HG03575 (cell line): ENCODE data around the gene NOL4L.

Experiments
- ATAC-seq: cut with Tn5 transposase; IDR thresholded peaks from one replicate; pipeline ENCODE4 v1.9.1; 2021; ENCODE audit not compliant: unreplicated experiment, insufficient number of reproducible peaks, low FRiP score; ENCODE audit errors: extremely low read depth

The NOL4L gene

DNA sequence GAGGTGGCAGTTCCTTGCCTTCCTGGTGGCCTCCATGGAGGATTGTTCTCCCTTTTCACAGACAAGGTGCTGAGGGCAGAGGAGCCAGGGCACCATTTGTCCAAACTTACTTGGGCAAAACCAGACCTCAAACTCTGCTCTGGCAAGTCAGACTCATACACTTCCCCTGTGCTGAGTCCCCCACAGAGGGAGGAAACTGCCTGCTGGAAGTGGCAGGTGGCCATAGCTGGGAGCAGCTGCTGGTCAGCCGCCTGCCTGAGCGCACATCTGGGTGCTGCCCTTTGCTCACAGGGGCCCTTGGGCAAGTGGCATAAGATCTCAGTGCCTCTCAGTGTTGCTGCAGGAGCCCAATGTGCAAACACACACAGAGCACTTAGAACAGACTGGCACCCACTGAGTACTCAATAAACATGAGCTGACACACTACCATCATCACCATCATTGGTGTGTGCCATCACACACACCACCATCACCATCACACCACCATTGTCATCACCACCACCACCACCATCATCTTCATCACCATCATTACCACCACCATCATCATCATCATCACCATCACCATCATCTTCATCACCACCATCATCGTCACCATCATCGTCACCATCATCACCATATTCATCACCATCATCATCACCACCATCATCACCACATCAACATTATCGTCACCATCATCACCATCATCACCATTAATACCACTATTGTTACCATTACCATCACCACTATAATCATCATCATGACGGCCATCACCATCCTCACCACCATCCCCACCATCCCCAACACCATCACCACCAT is 17.6 kb downstream of the NOL4L start:
- no peak for ATAC-seq

DNA sequence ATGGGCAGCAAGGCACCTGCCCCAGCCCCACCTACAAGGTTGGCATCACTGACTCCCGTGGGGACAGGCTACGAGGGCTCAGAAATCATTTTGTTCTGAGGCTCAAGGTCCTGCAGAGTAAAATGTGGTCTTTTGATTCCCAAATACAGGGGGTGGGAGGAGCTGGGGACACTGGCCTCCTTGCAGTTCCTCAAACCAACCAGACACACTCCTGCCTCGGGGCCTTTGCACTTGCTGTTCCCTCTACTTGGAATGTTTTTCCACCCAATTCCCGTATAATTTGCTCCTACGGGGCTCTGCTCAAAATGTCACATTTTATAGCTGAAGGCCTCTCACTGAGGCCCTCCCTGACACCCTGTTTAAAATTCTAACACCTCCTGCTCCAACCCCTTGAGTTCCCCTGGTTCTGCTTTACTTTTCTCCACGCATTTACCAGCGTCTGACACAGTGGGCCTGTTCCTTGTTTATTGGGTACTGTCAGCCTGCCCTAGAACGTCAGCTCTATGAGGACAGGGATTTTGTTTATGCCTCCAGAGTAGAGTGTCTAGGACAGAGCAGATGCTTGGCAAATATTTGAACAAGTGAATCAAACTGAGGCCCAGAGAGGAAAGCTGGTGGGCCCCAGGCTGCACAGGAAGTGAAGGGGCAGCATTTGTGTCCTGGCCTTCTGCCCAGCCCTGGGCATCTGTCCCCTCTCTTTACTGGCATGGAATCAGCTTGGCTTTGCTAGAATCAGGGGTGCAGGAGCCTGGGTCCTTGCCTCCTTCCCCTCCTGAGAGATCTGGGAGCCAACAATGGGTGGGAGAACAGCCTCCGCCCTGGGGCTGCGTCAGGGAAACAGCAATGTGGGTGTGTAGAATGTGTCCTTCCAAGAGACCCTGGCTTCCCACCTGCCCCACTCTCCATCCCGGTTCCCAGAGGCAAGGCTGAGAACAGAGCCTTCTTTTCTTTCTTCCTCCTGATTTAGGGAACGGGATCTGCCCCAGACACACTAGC is 18.5 kb downstream of the NOL4L start:
- no peak for ATAC-seq

DNA sequence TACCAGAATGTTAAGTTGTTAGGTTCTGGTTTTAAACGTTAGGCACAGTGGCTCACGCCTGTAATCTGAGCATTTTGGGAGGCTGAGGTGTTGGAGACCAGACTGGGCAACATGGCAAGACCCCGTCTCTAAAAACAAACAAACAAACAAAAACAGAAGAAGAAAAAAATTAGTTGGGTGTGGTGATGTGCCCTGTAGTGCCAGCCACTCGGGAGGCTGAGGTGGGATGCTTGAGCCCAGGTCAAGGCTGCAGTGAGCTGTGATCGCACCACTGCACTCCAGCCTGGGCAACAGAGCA is 19.4 kb downstream of the NOL4L start:
- no peak for ATAC-seq

DNA sequence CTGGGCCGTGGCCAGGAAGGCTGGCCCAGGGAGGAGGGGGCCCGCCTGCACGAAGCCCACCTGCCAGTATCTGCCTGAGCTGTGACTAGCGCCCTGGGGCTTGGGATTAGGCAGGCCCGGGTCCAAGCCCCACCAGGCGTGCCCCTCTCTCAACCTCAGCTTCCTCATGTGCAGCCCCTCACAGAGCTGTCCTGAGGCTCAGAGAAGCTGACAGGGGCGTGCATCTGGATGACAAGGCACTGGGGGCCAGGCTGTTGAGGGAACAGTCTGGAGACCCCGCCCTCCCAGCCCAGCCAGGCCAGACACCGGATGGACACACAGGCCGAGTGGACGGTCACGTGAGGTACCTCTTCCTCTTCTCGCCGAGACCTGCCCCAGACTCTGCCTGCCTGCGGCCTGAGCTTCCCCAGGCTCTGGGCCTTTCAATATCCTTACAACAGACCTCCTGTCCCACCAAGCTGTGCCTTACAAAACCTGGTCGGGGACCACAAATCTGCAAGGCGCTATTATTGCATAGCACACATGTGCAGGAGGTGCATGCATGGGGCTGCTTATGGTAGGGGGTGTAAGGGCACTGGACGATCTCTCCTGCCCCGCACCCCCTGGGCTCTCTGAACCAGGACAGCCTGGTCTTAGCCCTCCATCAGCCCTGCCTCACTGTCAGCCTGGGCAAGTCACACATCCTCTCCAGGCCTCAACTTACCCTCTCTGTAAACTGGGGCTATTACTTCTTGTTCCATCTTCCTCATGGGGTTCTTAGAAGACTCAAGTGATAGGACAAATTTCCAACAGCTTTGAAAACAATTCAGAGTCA is 20.0 kb downstream of the NOL4L start:
- ATAC-seq = no peak

DNA sequence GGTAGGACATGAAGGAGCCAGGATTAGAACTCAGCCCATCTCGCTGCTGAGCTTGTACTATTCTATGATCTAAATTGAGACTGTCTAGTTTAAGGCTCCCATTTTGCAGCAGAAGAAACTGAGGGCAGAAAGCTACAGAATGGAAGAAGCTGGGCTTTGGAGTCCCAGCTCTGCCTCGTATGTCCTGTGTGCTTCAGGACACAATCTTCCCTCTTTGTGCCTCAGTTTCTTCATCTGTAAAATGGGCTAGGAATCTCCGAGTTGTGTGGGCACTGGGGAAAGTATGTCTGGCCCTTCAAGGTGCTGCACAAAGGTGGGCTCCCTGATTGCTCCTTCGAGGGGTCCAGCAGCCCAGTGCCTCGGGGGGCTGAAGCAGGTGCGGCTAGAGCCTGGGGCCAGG is 20.7 kb downstream of the NOL4L start:
- no peak for ATAC-seq

DNA sequence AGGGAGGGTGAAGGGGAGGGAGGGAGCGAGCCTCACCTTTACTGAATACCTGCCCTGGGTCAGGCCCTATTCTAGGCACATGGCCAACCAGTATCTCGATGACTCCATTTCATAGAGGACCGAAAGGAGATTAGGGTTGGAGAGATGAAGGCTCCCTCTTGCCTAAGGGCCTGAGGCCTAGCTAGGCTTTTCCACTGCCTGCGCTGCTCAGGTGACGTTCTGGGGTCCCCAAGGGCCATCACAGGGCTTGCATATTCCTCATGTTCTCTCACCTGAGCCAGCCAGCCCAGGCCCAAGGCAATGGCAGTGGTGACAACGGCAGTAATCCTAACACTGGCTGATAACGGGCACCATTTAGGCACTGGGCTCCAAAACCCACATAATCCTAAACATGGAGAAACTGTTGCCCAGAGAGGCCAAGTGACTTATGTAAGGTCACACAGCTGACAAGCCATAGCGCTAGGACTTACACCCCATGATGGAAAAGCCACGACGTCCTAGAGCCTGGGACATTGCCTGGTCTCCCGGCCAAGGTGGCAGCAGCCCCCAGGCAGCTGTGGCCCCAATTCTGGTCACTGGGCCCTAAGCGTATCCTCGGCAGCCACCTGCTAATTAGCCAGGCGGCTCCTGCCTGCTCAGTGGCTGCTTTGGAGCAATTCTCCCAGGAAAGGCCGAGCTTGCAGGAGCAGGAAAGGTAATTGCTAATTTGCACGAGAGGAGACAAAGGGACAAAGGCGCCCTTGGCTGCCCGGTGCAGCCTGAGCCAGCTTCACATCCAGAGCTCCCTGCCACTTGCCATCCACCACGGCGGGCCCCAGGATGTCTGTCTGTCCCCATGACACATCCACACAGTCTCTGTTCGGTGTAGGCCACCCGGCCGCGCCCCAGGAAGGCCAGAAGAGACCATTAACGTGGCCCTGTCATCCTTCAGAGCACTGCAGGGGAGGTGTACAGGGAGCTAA is 21.5 kb downstream of the NOL4L start:
- ATAC-seq = no peak

DNA sequence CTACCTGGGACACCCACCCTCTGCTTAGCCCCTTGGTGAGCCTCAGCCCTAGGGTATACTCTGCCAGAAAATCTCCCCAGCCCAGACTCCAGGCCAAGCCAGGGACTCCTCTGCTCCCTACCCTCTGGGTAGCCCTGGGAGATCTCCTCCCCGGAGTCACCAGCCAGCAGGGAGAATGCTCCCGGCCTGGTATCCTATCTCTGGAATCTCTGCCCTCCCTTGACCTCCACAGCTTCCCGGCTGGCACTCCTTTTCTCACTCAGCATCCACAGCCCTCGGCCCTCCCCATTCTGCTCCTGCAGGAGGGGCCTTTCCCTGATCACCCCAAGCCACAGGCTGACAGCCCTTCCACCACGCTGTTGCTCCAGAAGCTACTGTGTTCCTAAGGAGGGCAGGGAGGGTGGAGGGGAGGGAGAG is 22.6 kb downstream of the NOL4L start:
- no peak for ATAC-seq

DNA sequence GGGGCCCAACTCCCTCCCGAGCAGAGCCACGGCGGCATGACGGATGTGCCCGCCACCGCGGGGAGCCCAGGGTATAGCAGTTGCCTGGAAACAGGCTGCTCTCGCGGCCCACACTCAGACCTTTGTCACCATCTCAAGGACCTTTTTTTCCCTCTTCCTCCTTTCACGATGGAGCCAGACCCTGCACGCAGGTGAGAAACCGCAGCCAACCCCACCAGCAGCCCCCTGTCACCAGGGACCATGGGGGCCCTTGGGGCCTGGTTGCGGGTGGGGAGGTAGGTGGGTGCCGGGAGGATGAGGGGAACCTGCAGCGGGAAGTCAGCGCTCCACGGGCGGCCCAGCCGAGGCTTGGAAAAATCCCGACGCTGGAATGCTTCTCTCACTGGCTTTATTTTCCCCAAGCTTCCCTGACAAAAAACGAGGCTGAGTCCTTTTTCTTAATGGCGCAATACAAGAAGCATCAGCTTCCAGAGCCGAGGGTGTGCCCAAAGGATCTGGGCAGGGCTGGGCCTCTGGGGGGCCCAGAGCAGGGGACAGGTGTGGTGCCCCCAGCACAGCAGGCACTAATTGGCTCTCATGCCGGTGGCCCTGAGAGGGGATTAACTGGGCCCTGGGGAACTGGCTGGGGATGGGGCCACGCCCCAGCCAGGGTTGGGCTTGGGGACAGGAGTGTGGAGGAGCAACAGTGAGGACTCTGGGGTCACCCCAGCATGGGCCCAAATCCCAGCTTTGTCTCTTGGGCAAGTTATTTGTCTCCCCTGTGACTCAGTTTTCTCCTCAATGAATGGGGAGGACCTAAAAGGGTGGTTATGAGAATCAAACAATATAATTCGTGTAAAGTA is 23.9 kb downstream of the NOL4L start:
- ATAC-seq = no peak

DNA sequence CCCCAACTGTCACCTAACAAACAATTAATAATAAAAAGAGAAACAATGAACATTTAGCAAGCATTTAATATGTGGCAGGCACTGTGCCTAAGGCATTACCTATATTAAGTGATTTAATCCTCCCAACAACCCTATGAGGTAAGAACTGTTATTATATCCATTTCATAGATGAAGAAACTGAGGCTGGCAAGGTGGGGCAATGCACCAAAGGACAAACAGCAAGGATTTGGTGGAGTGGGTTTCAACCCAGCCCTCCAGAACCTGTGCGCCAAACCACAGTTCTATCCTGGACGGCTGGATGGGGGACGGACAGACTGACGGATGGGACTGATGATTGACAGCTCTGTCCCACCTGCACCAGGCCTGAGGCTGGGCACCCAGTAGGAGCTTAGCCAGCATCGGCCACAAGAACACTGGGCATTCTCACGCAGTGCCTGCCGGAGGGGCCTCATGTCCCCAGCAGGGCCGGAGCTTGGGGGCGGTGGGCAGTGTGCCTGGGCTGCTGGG is 24.6 kb downstream of the NOL4L start:
- ATAC-seq = no peak

DNA sequence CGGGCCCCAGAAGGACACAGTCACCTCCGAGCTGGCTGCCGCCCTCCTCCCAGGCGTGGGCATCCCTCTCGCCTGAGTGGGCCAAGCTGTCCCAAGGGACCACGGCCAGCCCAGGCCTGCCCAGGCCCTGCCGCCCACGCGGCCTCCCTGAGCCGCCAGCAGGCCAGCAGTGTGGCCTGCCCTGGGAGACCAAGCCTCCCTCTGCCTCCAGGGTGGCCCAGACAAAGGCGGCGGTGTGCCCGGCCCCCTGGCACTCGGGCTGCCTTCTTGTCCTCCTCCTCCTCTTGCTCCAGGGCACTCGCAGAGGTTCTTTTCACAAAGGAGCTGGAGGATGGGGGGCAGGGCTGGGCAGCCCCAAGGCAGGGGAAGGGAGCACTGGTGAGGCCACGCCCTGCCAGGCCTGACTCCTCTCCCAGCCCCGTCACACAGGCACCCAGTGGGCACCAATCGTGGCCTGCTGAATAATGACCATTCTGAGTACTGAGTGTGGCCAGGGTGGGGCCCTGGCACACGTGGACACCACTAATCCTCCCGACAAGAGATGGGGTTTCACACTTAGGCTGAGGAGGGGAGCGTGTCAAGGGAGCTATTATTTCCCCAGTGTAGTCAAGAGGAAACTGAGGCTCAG is 25.3 kb downstream of the NOL4L start:
- no peak for ATAC-seq

DNA sequence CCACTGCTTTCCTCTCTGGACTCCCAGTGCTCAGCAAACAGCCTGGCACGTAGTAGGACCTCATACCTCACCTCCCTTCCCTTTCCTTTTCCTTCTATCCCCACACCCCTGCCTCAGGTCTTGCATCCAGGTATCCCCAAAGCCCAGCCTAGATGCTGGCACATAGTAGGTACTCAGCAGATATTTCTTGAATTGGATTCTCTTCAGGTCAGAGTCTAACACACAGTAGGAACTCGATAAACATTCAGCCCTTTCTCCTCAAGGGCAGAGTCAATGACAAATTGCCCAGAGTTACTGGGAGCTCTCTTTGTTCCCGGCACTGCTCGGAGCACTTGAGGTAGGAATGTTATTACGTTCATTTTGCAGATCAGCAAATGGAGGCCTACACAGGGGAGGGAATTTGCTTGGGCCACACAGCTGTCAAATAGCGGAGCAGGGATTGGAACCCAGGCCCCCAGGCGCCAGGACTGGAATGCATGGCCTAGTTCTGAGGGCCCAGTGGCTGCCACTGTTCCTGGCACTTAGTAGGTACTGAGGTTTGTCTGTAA is 25.9 kb downstream of the NOL4L start:
- ATAC-seq = no peak

DNA sequence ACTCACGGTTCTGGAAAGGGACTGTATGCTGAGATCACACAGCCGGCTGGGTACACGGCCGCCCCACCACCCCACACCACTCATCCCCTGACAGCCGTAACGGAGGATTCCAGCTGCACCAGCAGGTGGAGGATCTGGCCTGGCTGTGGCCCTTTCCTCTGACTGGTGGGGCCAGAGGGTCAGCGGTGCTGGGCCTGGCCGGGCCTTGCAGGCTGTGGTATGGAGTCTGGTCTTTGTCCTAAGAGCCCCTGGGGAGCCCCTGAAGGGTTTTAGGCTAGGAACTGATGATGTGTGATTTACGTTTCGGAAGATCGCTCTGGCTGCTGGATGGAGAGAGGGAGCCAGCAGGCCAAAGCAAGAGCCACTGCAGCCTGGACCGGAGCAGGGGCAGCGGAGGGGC is 26.6 kb downstream of the NOL4L start:
- ATAC-seq = no peak

DNA sequence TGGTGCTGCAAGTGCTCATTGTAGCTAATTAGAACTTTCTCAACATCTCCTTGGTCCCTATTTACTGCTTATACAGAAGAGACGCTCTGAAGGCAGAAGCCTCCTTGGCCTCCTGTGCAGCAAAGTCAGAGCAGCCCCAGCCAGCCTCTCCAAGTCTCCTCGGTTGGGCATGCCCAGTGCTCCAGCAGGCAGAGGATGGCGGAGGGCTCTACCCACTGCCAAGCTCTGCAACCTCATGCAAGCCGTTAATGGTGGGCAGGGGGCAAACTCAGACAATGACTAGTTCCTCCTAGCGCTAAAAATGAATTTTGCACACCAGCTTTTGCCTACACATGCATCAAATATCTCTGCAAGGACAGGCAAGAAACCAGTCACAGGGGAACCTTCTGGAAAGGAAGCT is 27.8 kb downstream of the NOL4L start:
- no peak for ATAC-seq

DNA sequence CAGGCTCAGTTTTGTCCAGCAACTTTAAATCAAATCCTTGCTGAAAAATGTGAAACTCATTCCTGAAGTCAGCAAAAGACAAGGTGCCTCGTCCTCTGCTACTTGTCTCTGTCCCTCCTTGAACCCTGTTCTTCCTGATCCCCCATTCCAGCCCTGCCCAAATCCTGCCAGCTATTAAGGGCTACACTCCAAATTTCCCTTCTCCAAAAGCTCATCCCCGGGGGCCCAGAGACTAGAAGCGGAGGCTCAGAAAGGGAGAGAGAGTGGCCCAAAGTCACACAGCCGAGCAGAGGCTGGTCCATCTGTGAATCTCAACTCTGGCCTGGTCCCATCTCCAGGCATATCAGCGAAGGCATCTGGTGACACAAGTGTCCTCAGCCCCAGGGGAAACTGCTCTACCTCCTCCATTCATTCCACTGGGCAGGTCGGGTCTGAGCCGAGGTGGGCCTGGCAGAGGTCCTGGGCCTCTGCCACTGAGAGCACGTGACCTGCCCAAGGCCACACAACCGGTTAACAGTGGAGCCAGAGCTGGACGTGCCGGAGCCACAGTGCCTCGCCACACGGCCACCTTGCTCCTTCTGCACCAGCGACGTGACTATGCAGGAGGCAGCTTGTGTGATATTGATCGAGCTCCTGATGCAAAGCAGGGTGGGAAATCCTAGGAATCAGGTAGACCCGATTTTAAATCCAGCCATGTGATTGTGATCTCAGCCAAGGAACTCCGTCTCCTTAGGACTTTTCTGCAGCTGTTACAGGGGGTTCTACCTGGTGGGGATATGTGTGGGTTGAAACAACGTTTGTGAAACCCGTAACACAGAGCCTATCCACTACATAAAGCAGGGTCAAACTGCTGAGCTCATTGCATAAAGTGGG is 28.6 kb downstream of the NOL4L start:
- no peak for ATAC-seq

DNA sequence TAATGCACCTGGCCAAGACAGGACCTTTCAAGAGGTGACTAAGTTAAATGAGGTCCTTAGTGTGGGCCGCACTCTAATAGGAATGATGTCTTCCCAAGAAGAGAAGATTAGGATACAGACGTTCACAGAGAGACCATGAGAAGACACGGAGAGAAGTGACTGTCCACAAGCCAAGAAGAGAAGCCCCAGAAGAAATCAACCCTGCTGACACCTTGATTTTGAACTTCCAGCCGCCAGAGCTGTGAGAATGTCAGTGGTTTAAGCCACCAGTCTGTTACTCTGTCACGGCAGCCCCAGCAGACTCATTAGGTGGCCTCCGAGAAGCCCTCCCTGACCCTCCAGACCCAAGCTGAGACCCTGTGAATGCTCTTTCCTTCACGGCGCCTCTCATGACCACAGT is 29.5 kb downstream of the NOL4L start:
- no peak for ATAC-seq

DNA sequence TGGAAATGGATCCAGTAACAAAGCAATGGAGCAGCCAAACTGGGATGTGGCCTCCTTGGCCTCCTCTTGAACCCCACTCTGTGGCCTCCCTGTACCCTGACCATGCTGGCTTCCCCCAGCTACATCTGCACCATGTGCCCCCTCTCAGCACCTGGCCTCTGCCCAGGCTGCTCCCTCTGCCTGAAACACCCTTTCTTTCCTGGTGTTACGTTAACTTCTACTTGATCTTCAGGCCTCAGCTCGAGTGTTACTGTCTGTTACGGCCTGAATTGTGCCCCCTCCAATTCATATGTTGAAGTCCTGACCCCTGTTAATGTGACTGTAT is 30.2 kb downstream of the NOL4L start:
- no peak for ATAC-seq
